ENCODE results near the gene PCSK6.

DNA sequence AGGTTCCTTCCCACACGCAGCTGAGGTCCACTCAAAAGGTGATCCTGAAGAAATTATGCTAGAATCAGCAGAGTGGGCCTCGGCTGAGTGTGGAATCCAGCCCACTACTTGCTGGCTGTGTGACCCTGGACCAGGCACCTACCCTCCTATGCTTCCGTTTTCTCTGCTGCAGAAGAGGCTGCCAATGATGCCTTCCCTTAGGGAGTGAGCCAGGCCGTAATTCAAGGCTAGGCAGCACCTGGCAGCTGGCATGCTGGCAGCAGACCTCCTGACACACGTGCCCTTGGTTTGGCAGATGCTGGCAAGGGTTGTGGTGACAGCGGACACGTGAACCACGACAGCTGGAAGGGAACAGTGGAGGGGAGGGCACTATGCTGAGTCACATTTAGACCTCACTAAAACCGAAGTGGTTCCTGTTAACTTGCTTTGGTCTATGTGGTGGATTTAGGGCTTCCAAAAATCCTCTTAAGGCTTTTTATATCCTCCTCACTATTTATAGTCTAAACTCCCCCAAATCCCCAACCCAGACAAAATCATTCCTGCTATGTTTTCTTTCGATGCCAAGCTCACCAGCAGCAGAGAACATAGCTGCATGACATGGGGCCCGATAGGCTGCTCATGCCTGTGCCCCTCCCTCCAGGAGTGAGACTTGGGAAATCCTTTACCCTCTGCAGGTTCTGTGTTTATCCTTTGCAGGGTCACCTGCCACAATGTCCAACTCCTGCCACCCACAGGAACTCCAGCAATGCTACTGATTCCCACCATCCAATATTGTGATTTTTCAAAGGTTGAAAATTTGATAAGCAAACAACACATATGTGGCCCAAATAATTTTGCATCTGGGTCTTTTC lies 10.6 kb upstream of the PCSK6 start:
- no peak for TF ChIP-seq GATA2 (IDR thresholded peaks at IDR 0.05; ENCODE audit: low read depth, low read length)
- TF ChIP-seq GATA3 (IDR thresholded peaks at IDR 0.05; ENCODE audit: low read depth, low read length) = no peak
